GM18499 (cell line): ENCODE measurements around the gene BRI3BP.
"Not testable (repeated sequence)": the region's sequence is repeated elsewhere in the genome, so short reads cannot be mapped to it uniquely, and the experiment has no call there.

ENCODE experiments used
- ATAC-seq: cut with Tn5 transposase; IDR thresholded peaks from one replicate; pipeline ENCODE4 v1.9.1; 2021; ENCODE audit warnings: moderate number of reproducible peaks; ENCODE audit not compliant: insufficient read depth, unreplicated experiment

The BRI3BP gene

DNA sequence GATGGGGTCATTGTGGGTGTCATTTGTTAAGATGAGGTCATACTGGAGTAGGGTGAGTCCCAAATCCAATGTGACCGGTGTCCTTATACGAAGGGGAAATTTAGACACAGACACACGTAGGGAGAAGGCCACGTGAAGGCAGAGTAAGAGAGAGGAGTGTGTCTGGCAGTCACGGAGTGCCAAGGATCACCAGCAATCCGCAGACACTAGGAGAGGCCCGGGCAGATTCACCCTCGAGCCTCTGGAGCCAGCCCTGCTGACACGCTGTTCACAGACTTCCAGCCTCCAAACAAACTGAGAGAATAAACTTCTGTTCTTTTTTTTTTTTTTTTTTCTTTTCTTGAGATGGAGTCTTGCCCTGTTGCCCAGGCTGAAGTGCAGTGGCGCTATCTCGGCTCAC is 24.9 kb downstream of the BRI3BP start:
- ATAC-seq = no peak

DNA sequence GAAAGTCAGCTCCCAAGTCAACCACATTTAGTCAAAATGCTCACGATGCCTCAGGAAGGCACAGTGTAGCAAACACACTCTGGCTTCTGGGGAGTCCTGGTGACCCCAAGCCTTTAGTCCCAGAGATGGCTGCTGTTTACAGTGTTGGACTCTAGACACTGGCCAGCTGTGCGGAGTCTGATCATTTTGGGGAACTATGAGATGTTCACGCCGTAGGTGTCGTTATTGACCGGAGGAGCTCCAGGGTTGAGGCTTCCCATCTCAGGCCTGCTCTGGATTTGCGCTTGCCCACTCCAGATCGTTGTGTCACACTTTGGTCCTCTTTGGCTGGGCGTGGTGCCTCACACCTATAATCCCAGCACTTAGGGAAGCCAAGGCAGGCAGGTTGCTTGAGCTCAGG is 27.7 kb downstream of the BRI3BP start:
- no peak for ATAC-seq

DNA sequence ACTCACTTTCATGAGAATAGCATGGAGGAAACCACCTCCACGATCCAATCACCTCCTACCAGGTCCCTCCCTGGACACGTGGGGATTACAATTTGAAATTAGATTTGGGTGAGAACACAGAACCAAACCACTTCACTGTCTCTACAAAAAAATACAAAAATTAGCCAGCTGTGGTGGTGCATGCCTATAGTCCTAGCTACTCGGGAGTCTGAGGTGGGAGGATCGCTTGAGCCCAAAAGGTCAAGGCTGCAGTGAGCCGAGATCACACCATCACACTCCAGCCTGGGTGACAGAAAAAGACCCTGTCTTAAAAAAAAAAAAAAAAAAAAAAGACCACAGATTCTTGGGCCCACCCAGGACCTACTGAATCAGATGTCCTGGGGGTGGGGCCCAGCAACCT is 28.3 kb downstream of the BRI3BP start:
- no peak for ATAC-seq

DNA sequence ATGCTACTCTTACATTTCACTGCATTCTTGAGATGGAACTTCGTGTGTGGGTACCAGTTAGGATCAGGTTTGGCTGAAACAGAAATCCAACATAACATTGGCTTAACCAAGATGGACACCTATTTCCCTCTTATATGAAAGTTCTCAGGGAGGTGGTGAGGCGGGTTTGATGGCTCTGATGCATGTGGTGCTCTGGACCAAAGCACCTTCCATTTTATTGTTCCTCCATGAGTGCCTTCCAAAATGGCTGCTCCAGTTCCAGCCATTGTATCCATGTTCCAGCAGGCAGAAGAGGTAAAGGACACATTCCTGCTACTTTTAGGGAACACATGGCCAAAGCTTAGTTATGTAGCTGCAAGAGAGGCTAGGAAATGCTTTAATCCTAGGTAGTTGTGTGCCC is 29.6 kb downstream of the BRI3BP start:
- ATAC-seq = no peak

DNA sequence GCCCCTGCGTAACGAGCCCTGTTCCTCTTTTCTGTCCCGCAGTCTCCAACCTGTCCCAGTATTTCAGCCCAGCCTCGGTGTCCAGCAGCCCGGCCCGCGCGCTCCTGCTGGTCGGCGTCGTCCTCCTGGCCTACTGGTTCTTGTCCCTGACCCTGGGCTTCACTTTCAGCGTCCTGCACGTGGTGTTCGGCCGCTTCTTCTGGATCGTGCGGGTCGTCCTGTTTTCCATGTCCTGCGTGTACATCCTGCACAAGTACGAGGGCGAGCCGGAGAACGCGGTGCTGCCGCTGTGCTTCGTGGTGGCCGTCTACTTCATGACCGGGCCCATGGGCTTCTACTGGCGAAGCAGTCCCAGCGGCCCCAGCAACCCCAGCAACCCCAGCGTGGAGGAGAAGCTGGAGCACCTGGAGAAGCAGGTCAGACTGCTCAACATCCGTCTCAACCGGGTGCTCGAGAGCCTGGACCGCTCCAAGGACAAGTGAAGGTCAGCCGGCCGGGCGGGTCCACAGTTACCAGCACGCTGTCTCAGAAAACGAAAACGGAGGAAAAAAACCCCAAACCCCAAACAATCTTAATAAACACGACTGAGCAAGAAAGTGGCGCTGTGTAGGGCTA is 31.6 kb downstream of the BRI3BP start:
- ATAC-seq = no peak

DNA sequence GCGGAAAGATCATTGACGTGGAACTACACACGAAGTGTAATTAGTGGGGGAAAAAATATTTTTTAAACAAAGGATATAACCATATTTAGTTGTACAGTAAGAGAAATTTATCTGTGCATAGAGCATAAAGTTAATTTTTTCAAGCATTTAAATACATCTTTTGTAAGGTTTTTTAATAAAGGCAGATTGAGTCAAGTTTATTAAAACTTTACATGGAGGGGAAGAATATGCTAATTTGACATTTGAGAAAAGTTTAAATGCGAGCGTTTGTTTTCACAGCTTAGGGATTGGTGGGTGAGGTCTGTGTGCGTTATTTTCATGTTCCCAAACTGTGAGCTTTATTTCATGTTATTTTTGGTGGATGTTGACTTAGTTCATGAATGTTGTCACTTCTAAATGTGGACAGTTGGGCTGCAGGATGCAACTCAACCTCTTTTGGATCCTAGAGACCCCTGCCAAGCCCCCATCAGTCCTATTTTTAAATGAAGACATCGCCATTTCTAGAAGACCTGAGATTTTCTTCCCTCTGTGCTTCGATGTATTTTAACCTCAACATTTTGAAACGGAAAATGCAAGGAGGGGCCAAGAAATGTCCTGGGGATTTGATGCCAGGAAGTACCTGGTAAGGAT is 32.3 kb downstream of the BRI3BP start:
- ATAC-seq = no peak

DNA sequence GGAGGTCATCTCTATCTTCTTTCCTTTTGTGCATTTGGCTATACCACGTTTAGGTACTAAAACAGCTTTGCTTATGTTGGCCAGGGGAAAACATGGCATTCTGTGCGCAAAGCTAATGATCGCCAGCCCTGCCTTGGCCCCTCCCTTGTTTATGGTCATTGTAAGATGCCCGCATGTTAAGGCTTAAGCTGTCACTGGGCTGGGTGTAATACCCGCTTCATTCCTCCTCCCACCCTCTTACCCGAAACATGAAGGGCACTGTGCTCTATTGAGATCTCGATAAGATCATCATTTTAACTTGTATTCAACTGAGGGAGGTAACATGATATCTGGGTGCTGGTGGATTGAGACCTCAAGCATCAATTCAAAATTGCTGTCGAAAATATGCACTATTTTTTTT is 34.7 kb downstream of the BRI3BP start:
- no peak for ATAC-seq

DNA sequence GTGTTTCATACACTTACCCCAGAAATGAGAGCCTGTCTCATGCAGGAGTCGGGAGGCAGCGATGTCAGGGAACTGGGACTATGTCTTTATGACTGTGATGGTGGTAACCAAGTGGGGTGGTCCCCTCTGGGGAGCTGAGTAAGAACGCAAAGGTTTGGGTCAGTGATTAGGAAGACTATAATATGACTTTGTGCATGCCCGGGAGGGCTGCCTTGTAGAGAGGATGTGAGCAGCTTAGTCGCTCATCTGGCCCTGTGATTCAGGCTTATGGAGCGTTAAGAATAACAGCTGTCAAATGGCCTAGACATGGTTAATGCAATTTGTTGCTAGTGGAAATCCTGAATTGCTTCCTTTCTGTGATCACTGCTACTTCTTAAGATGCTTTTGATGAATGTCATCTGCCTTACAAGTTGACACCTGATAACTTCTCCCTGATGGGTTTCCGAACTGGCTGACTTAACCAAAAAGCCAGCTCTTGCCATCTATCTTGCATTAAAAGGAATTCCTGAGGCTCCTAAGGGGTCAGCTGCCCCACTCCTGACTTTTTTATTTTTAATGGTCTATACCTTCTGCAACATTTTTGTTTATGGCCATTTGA is 36.4 kb downstream of the BRI3BP start:
- ATAC-seq = no peak

DNA sequence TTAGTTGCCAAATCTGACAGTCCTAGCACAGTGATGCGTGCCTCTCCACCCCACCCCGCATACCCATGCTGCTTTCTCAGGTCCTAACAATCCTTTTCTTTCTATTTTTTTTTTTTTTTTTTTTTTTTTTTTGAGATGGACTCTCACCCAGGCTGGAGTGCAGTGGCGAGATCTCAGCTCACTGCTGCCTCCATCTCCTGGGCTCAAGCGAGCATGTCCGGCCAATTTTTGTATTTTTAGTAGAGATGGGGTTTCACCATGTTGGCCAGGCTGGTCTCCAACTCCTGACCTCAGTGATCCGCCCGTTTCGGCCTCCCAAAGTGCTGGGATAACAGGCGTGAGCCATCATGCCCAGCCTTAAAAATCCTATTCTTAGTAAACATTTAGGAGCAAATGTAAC is 38.0 kb downstream of the BRI3BP start:
- ATAC-seq = not testable (repeated sequence)

DNA sequence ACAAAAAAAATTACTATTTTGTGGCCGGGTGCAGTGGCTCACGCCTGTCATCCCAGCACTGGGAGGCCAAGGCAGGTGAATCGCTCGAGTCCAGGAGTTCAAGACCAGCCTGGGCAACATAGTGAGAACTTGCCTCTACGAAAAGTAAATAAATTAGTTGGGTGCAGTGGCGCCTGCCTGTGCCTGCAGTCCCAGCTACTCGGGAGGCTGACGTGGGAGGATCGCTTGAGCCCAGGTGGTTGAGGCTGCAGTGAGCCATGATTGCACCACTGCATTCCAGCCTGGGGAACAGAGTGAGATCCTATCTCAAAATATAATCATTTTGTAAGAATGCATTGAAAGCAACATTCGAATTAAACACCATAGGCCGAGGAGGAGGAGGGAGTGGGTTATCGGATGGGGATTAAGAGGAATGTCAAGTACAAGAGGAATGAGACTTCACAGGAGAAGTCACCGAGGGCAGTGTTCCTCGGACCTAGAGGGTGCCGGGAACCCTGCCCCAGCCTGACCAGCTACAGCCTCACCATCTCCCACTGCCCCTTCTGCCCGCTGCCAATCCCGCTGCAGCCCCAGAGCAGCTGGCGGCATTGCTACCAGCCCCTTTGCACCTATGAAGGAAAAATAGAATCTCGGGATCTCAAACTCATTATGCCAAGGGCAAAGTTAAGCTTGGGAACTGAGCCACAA is 39.2 kb downstream of the BRI3BP start:
- no peak for ATAC-seq

DNA sequence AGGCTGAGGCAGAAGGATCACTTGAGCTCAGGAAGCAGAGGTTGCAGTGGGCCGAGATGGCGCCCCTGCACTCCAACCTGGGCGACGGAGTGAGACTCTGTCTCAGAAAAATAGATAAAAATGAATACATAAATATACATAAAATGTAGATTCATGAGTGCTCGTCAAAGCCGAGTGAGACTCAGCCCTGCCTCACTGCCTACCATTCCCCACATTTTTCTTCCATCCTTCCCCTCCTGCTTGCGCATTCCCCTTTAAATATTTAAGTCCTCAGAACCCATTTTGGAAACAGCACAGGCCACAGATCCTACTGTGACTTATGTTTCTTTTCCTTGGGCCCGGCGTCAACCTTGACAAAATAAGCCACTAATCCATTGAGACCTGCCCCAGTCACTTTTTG is 39.8 kb downstream of the BRI3BP start:
- no peak for ATAC-seq

DNA sequence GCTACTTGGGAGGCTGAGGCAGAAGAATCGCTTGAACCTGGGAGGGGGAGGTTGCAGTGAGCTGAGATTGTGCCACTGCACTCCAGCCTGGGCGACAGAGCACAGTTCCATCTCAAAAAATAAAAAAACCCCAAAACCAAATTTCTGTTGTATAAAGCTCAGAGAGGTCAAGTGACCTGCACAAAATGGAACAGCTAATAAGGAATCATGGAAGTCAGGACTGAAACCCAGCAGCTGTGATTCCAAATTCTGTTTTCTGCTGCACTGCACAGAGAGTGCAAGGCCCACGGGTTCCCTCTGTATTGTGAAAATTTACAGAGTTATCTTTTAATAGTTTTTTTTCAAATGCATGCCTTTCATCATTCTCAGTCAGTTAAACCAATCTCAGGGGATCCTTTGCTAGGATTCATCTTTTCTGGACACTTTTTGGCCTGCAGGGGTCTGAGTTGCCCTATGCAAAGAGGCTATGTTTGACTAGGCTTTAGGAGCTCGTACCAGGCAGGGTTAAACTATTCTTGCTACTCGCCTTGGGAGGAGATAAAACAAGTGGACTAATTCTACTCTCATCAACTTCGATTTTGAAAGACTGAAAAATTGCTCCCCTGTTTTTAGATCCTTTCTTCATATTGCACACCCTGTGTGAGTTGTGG is 45.7 kb downstream of the BRI3BP start:
- no peak for ATAC-seq

DNA sequence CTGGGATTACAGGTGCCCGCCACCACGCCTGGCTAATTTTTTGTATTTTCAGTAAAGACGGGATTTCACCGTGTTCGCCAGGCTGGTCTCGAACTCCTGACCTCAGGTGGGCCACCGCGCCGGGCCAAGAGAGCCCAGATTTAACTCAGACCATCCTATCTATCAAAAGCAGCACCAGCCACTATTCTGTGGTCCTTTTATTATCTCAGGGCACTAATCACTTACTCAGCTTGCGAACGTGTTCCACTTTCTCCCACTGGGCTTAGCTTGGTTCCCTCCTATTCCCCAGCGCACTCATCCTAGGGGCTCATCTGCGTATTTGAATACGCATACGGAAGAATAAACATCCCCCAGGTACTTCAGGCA is 55.6 kb downstream of the BRI3BP start:
- ATAC-seq = no peak

DNA sequence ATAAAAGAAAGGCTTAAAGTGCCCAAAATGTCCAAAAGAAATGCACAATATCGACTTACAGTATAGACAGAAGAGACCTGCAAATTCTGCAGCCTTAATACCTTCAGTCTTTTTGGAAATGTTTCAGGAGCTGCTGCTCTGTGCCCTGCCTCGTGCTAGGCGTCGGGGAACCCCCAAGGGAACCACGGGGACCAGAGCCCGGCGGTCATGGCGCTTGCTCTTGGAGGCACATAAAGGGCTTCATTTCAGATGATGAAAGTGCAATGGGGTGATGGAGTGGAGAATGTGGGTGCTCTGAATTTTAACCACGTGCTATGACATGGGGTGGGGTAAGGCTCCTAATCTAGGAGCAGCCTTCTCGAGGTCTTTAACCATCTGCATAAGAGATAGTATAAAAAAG is 57.0 kb downstream of the BRI3BP start:
- ATAC-seq = no peak

DNA sequence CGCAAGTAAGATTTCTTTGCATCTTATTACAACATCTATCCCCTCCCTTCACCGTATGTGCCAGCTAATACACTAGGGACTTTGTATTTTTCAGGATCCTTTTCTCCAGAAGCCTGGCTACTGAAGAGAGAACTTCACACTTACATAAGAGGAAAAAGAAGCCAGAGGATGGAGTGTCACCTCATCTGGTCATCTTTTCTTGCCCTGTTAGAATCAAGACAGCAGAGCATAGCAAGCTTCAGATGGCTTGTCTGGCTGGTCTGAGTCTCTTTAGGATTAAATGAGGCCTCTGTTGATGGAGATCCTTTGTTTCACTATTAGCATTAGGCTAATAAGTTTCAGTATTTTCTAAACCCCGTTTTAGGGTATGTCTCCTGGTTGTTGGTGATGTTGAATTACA is 57.4 kb downstream of the BRI3BP start:
- ATAC-seq = no peak

DNA sequence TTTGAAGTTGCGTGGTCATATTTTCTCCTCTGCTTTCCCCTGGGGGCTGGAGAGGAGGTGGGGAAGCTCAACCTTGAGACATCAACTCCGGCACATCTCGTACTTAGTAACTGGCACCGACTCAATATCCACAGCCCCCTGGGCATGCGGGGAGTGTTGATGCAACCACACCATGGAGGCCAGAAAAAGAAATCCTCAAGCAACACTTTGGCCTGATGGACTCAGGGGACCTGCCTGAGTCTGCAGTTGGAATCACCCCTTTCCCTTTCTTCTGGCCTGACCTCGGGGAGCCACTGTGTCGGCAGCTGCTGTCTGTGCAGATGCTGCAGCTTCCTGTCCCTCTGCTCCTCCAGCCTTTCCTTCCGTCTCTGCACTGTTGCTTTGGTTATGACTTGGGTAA is 60.4 kb downstream of the BRI3BP start:
- no peak for ATAC-seq

DNA sequence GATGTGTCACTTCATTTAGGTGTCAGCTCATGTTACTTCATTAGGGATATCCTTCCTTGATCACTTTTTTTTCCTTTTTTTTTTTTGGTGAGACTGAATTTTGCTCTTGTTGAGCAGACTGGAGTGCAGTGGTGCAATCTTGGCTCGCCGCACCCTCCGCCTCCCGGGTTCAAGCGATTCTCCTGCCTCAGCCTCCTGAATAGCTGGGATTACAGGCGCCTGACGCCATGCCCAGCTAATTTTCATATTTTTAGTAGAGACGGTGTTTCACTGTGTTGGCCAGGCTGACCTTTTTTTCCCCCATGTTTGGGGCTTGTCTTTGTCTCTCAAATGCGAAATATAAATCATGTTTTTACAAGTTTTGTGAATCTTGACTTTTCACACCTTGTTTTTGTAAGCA is 62.1 kb downstream of the BRI3BP start:
- ATAC-seq = no peak

DNA sequence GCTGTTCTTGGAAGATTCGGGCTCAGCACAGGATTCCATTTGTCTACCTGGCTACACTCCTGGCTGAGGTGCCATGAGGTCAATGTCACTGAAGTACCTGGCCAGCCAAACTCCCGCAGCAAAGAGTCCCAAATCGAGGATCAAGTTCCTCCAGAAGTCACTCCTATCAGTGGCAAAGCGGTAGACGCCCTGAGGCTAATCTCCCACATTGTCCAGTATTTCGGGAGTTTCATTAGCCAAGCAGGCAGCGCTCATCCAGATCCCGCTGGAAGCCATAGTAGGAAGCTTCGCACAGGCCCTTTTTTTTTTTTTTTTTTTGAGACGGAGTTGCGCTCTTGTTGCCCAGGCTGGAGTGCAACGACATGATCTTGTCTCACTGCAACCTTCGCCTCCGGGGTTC is 62.9 kb downstream of the BRI3BP start:
- ATAC-seq = no peak

DNA sequence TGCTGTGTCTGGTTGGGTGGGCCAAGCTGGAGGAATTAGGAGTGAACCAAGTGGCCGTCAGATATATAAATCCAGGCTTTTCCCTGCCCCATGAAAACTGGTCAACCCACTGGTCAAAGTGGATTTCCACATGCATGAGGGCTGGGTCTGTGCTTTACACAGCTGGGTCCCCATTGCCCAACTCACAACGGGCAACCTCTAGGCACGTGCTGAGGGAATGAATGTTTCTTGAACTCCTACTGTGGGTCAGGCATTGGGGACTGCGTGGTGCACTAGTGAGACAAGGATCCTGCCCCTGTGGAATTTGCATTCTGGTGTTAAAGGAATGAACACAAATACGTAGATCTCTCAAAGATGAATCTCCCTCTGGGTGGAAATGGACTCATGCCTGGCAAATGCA is 64.3 kb downstream of the BRI3BP start:
- no peak for ATAC-seq

DNA sequence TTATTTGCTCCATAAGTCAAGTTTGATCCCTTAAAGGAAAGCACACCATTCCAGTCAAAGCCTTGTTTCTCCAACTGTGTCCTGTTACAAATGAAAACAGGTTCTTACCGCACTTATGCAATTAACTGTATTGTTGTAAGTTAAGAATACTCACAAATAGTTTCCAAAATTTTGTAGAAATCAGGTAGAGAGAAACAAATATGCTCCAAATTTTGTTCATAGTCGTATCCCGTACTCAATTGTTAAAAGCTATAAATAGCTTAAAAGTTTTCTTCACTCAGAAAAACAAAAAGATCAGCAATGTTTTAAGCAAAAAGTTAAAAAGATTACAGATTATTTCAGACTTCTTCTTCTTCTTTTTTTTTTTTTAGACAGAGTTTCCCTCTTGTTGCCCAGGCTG is 67.8 kb downstream of the BRI3BP start:
- ATAC-seq = no peak

DNA sequence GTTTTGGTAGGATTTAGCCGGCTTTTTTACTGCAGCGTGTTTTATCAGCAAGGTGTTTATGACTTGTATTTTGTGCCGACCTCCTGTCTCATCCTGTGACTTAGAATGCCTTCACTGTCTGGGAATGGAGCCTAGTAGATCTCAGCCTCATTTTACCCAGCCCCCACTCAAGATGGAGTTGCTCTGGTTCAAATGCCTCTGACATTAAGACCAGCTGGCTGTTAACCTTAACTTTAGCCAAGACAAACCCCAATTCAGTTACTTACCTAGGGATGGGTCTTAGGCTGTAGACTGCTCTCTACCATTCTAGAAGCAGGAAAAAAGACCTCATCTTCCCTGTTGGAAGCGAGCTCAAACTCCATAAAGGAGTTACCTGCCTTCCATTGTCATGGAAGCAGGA is 70.1 kb downstream of the BRI3BP start:
- ATAC-seq = not testable (repeated sequence)
